ENCODE measurements around the gene EXOC3L2. TPM values are rescaled to one million over a fixed set of nuclear protein-coding genes. Genes with fewer than 3 reads are reported as not detected.

Gene EXOC3L2
- total RNA-seq, 1 experiment from 2014 or later: 0.61 TPM

GRCh38 chr19:45168767-45169351 is 76.3 kb downstream of the EXOC3L2 start:
- Histone ChIP-seq H4K5ac (ENCODE audit: insufficient read length, low read depth, low read length) (no peak overlapping the region), H3K79me1 (ENCODE audit: insufficient read depth, low read depth, low read length, poor library complexity, severe bottlenecking) (no peaks in the 10 kb centered on the region), H3K4me1 (ENCODE audit: insufficient read depth, low read length) (no peaks in the 10 kb centered on the region), H3K79me2 (ENCODE audit: insufficient read depth, low read length) (no peaks in the 10 kb centered on the region; the same call in 1 of the 2 replicates), H2BK12ac (ENCODE audit: insufficient read length, low read depth, low read length) (no peak overlapping the region), H2AFZ (ENCODE audit: low read length) (no peak overlapping the region), H3K27ac (ENCODE audit: insufficient read length, low read depth, low read length) (no peak overlapping the region), H3K56ac (ENCODE audit: insufficient read length, low read depth, low read length) (no peak overlapping the region), H3K9ac (ENCODE audit: extremely low read depth, insufficient read length, low read length) (no peak overlapping the region), H3K4me2 (ENCODE audit: insufficient read depth, insufficient read length, low read length) (no peak overlapping the region), H3K23ac (ENCODE audit: insufficient read length, low read depth, low read length) (no peak overlapping the region), H4K20me1 (ENCODE audit: control insufficient read depth, insufficient read depth, insufficient read length) (no peaks in the 10 kb centered on the region), H2BK5ac (ENCODE audit: insufficient read length, low read length) (no peak overlapping the region), H3K23me2 (ENCODE audit: insufficient read length, low read depth, low read length, poor library complexity, severe bottlenecking) (no peaks in the 10 kb centered on the region), H2BK20ac (ENCODE audit: low read depth, low read length, poor library complexity, severe bottlenecking) (no peak overlapping the region), H3K27me3 (ENCODE audit: insufficient read depth, low read length) (no peaks in the 10 kb centered on the region), H3K18ac (ENCODE audit: insufficient read length, low read depth, low read length) (no peak overlapping the region), H3K4ac (ENCODE audit: low read depth, low read length) (no peak overlapping the region), H4K8ac (replicated peaks; ENCODE audit: insufficient read length, low read depth, low read length) (no peak overlapping the region), H2BK15ac (ENCODE audit: low read depth, low read length) (no peak overlapping the region), H3T11ph (ENCODE audit: low read length) (no peak overlapping the region), H2AK5ac (ENCODE audit: insufficient read length, low read length) (no peak overlapping the region), H3K9me3 (ENCODE audit: control insufficient read depth, low read depth, low read length) (no peaks in the 10 kb centered on the region), H3K14ac (ENCODE audit: insufficient read depth, low read length) (no peak overlapping the region), H2BK120ac (ENCODE audit: low read depth, low read length, poor library complexity, severe bottlenecking) (no peak overlapping the region), H4K91ac (ENCODE audit: insufficient read length, low read depth, low read length) (no peak overlapping the region)
- WGBS (ENCODE audit: extremely low coverage, insufficient read length, low lambda C conversion rate): no CpG with 5 or more reads among the region's 16 CpGs
- H3K4me3 Mint-ChIP-seq: no peak overlapping the region
- H3K36me3 Mint-ChIP-seq (ENCODE audit: insufficient read depth in 1 of 3, low read depth in 3 of 3): no peaks in the 10 kb centered on the region; a peak in 1 of 7 replicates
- H3K4me1 Mint-ChIP-seq: peaks cover 2 to 15% of the 10 kb centered on the region in 2 experiments
- TF ChIP-seq CTCF (conservative IDR thresholded peaks at IDR 0.05): no peak
- H3K27ac Mint-ChIP-seq: no peak overlapping the region
- DNase-seq: no peak
- H3K27me3 Mint-ChIP-seq (ENCODE audit: low read depth): peaks cover 3% of the 10 kb centered on the region; the same call in 1 of the 2 replicates
- H3K9me3 Mint-ChIP-seq: no peaks in the 10 kb centered on the region

Measured in H9 (cell line).